Measurements from ENCODE around the gene USP6NL. TPM values are rescaled to one million over a fixed set of nuclear protein-coding genes. Genes with fewer than 3 reads are reported as not detected.

Gene USP6NL
- total and polyA plus RNA-seq, 3 donors from 2014 or later, result 50.4 to 64.9 (median 56.1) TPM

DNA sequence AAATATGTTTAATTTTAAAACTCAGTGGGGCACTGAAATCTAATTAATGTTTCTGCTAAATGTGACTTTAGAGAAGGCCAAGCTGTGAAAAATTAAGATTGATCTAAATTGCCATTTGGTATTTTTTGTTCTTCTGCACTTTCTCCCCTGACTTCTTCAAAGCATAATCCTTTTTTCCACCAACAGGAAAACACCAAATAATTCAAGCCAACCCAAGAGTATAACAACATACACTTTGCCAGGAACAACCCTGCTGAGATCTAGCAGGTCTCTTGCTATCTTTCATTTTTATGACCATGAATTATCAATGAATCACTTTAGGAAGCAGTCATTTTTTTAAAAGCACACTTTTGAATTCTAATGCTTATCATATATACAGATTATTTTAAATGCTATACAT is 100.1 kb downstream of the USP6NL start:
- peaks cover 6% of the 10 kb centered on the region for H3K4me1 ChIP-seq

DNA sequence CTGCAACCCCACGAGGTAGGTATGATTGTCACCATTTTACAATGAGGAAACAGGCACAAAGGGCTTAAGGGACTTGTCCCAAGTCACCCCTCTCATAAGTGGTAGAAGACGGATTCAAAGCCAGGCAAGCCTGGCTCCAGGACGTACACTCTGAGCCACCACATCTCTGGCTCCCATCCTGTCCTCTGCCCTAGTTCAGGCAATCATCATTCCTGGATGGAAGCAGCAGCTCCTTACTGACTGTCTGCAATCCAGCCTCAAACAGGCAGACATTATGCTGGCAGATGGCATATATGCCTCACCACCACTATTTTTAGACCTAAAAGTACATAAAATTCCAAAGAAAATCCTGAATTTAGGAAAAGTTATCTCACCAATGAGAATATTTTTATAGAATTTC is 100.7 kb downstream of the USP6NL start:
- H3K4me3 ChIP-seq, result no peak overlapping the region
- no peak for DNase-seq
- H3K27ac ChIP-seq, result no peak overlapping the region
- no peak for TF ChIP-seq POLR2A (IDR thresholded peaks at IDR 0.05)
- TF ChIP-seq, protein P1, sequence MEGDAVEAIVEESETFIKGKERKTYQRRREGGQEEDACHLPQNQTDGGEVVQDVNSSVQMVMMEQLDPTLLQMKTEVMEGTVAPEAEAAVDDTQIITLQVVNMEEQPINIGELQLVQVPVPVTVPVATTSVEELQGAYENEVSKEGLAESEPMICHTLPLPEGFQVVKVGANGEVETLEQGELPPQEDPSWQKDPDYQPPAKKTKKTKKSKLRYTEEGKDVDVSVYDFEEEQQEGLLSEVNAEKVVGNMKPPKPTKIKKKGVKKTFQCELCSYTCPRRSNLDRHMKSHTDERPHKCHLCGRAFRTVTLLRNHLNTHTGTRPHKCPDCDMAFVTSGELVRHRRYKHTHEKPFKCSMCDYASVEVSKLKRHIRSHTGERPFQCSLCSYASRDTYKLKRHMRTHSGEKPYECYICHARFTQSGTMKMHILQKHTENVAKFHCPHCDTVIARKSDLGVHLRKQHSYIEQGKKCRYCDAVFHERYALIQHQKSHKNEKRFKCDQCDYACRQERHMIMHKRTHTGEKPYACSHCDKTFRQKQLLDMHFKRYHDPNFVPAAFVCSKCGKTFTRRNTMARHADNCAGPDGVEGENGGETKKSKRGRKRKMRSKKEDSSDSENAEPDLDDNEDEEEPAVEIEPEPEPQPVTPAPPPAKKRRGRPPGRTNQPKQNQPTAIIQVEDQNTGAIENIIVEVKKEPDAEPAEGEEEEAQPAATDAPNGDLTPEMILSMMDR (IDR thresholded peaks at IDR 0.05), result no peak
- WGBS, 2 donors, result 57 to 58% methylated on average over 3 of the region's 3 CpGs
- intact Hi-C loops (cut with DNase I; ENCODE audit: low total_unique reads), result loop anchor here (10.0 kb wide), 2 partner anchors 214 to 244 kb away; no protein-coding TSS in a partner anchor
- H3K9me3 ChIP-seq, result no peaks in the 10 kb centered on the region
- no peaks in the 10 kb centered on the region for H3K27me3 ChIP-seq
- H3K4me1 ChIP-seq, result peaks cover 1% of the 10 kb centered on the region
- H3K36me3 ChIP-seq (ENCODE audit: low read depth, missing control alignments), result no peaks in the 10 kb centered on the region

More for the DNA sequence above, 100.1 kb downstream of the USP6NL start:
- no peaks in the 10 kb centered on the region for H3K9me3 ChIP-seq
- H3K4me3 ChIP-seq, result no peak overlapping the region
- H3K27ac ChIP-seq, result no peak overlapping the region
- DNase-seq, result no peak
- no peaks in the 10 kb centered on the region for H3K36me3 ChIP-seq (ENCODE audit: low read depth, missing control alignments)
- TF ChIP-seq, protein P1 (IDR thresholded peaks at IDR 0.05), result no peak
- no peak for TF ChIP-seq POLR2A (IDR thresholded peaks at IDR 0.05)
- no peaks in the 10 kb centered on the region for H3K27me3 ChIP-seq
- intact Hi-C loops (cut with DNase I; ENCODE audit: low total_unique reads), result loop anchor here (10.0 kb wide), 2 partner anchors 213 to 243 kb away; no protein-coding TSS in a partner anchor

- H3K27ac ChIP-seq, result no peak overlapping the region
- no peak overlapping the region for H3K4me3 ChIP-seq
- H3K4me1 ChIP-seq, result no peaks in the 10 kb centered on the region
- intact Hi-C loops (cut with DNase I; ENCODE audit: low total_unique reads), result loop anchor here (10.0 kb wide), 2 partner anchors 215 to 245 kb away; no protein-coding TSS in a partner anchor
- WGBS, 2 donors, result 67 to 78% methylated on average over 5 of the region's 5 CpGs
- H3K36me3 ChIP-seq (ENCODE audit: low read depth, missing control alignments), result no peaks in the 10 kb centered on the region
- no peak for TF ChIP-seq POLR2A (IDR thresholded peaks at IDR 0.05)
- TF ChIP-seq, protein P1 (IDR thresholded peaks at IDR 0.05), result no peak
- no peak for DNase-seq
- H3K9me3 ChIP-seq, result no peaks in the 10 kb centered on the region
- no peaks in the 10 kb centered on the region for H3K27me3 ChIP-seq
These were observed 101.2 kb downstream of the USP6NL start for GRCh38 chr10:11510281-11510680.

DNA sequence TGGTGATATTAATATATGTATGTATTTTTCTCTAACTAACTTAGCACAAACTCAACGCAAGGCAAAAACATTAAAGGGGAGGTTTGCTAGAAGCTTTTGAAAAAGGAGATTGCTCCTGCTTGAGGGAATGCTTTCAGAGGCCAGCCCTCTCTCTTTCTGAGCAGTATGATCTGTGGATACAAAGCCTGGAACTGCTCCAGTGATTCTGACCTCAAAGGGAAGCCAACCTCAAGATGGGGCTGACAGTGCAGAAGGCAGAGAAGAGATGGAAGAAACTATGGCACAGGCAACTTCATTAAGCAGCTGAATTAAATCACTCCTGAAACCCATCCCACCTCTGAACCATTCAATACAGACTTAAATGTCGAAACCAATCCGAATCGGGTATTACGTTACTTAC is 102.4 kb downstream of the USP6NL start:
- intact Hi-C loops (cut with DNase I; ENCODE audit: low total_unique reads), result no loop called here
- TF ChIP-seq, protein P1 (IDR thresholded peaks at IDR 0.05), result no peak
- TF ChIP-seq POLR2A (IDR thresholded peaks at IDR 0.05), result no peak
- 92 to 96% methylated on average over 5 of the region's 5 CpGs for WGBS, 2 donors

GRCh38 chr10:11506247-11506789 is 105.1 kb downstream of the USP6NL start:
- Histone ChIP-seq H3K27ac (no peak overlapping the region), H3K9me3 (no peaks in the 10 kb centered on the region), H3K27me3 (no peaks in the 10 kb centered on the region), H3K4me3 (no peak overlapping the region), H3K4me1 (no peaks in the 10 kb centered on the region), H3K36me3 (ENCODE audit: low read depth, missing control alignments) (no peaks in the 10 kb centered on the region)
- TF ChIP-seq POLR2A (IDR thresholded peaks at IDR 0.05), result no peak
- TF ChIP-seq, protein P1 (IDR thresholded peaks at IDR 0.05), result no peak
- no peak for DNase-seq
- 93 to 99% methylated on average over 3 of the region's 3 CpGs for WGBS, 2 donors
- intact Hi-C loops (cut with DNase I; ENCODE audit: low total_unique reads), result no loop called here

More for the DNA sequence above, 102.4 kb downstream of the USP6NL start:
- Histone ChIP-seq H3K36me3 (ENCODE audit: low read depth, missing control alignments) (no peaks in the 10 kb centered on the region), H3K27ac (no peak overlapping the region), H3K9me3 (no peaks in the 10 kb centered on the region), H3K4me3 (no peak overlapping the region), H3K4me1 (no peaks in the 10 kb centered on the region), H3K27me3 (no peaks in the 10 kb centered on the region)
- DNase-seq, result no peak

Measured in testis (tissue), 3 donors.